ENCODE measurements around the gene USP21.
A peak's percentile ranks its signal among the peaks of the same experiment; 100 is the strongest.

The USP21 gene

DNA sequence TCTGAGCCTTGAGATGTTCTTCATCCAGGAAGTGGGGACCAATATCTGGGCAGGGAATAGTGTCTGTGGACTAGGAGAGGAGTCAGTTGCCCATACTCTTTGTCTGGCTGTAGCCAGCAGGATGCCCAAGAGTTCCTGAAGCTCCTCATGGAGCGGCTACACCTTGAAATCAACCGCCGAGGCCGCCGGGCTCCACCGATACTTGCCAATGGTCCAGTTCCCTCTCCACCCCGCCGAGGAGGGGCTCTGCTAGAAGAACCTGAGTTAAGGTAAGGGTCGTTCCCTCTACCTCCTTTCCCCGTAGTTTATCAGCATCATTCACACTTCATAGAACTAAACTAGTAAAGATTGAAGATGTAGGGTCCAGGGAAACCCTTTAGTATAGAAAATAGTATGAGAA lies 3.5 kb downstream of the USP21 start:
- Mint-ChIP-seq H3K9me3 (no peaks in the 10 kb centered on the region), H3K27ac (peak overlapping the region in 1 of 3 experiments; percentile 5), H3K4me3 (peak overlapping the region; percentile 29 to 92 (median 57)), H3K36me3 (ENCODE audit: low read depth) (peaks cover 50% of the 10 kb centered on the region), H3K27me3 (ENCODE audit: low read depth) (no peaks in the 10 kb centered on the region), H3K4me1 (peaks cover 60% of the 10 kb centered on the region)
- TF ChIP-seq, protein P1, sequence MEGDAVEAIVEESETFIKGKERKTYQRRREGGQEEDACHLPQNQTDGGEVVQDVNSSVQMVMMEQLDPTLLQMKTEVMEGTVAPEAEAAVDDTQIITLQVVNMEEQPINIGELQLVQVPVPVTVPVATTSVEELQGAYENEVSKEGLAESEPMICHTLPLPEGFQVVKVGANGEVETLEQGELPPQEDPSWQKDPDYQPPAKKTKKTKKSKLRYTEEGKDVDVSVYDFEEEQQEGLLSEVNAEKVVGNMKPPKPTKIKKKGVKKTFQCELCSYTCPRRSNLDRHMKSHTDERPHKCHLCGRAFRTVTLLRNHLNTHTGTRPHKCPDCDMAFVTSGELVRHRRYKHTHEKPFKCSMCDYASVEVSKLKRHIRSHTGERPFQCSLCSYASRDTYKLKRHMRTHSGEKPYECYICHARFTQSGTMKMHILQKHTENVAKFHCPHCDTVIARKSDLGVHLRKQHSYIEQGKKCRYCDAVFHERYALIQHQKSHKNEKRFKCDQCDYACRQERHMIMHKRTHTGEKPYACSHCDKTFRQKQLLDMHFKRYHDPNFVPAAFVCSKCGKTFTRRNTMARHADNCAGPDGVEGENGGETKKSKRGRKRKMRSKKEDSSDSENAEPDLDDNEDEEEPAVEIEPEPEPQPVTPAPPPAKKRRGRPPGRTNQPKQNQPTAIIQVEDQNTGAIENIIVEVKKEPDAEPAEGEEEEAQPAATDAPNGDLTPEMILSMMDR (IDR thresholded peaks at IDR 0.05; ENCODE audit: unreplicated experiment in 3 of 3): no peak

DNA sequence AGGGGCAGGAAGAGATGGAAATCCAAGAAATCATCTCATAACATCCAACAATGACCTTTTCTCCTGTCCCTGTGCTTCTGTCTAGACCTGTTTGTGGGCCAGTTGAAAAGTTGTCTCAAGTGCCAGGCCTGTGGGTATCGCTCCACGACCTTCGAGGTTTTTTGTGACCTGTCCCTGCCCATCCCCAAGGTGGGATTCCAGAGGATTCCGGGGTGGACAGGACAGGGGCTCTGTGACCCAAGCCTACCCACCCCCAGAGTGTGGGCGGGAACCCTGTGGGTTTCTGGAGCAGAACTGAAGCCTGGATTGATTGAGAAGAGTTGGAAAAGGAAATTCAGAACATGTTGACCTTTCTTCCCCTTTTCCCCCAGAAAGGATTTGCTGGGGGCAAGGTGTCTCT lies 4.5 kb downstream of the USP21 start:
- Mint-ChIP-seq H3K9me3 (no peaks in the 10 kb centered on the region), H3K27me3 (ENCODE audit: low read depth) (no peaks in the 10 kb centered on the region), H3K4me1 (peaks cover 55% of the 10 kb centered on the region), H3K27ac (peak overlapping the region; percentile 0 to 68 (median 5)), H3K36me3 (ENCODE audit: low read depth) (peaks cover 43% of the 10 kb centered on the region), H3K4me3 (peak overlapping the region; percentile 29 to 92 (median 45))
- TF ChIP-seq, protein P1 (IDR thresholded peaks at IDR 0.05; ENCODE audit: unreplicated experiment in 3 of 3): no peak

DNA sequence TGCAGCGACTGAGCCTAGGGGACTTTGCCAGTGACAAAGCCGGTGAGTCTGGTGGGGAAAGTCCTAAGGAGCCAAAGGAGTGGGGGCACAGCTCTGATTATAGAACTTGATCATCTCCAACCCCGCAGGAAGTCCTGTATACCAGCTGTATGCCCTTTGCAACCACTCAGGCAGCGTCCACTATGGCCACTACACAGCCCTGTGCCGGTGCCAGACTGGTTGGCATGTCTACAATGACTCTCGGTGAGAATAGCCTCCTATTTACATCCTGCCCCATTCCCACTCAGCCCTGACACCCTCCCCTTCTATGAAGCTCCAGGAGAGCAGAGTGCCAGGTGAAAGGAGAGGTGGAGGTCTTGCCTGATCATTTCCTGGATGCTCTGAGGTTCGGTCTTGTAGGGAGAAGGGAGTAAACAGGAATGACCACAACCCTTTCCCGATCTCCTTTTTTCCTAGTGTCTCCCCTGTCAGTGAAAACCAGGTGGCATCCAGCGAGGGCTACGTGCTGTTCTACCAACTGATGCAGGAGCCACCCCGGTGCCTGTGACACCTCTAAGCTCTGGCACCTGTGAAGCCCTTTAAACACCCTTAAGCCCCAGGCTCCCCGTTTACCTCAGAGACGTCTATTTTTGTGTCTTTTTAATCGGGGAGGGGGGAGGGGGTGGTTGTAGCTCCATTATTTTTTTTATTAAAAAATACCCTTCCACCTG lies 5.8 kb downstream of the USP21 start:
- peaks cover 47% of the 10 kb centered on the region for H3K4me1 Mint-ChIP-seq
- peak overlapping the region; percentile 40 to 93 (median 88) for H3K27ac Mint-ChIP-seq
- peaks cover 41% of the 10 kb centered on the region for H3K36me3 Mint-ChIP-seq (ENCODE audit: low read depth)
- no peaks in the 10 kb centered on the region for H3K27me3 Mint-ChIP-seq (ENCODE audit: low read depth)
- H3K9me3 Mint-ChIP-seq: no peaks in the 10 kb centered on the region
- TF ChIP-seq, protein P1 (IDR thresholded peaks at IDR 0.05; ENCODE audit: unreplicated experiment in 3 of 3): no peak
- H3K4me3 Mint-ChIP-seq: peak overlapping the region; percentile 64 to 88 (median 83)

DNA sequence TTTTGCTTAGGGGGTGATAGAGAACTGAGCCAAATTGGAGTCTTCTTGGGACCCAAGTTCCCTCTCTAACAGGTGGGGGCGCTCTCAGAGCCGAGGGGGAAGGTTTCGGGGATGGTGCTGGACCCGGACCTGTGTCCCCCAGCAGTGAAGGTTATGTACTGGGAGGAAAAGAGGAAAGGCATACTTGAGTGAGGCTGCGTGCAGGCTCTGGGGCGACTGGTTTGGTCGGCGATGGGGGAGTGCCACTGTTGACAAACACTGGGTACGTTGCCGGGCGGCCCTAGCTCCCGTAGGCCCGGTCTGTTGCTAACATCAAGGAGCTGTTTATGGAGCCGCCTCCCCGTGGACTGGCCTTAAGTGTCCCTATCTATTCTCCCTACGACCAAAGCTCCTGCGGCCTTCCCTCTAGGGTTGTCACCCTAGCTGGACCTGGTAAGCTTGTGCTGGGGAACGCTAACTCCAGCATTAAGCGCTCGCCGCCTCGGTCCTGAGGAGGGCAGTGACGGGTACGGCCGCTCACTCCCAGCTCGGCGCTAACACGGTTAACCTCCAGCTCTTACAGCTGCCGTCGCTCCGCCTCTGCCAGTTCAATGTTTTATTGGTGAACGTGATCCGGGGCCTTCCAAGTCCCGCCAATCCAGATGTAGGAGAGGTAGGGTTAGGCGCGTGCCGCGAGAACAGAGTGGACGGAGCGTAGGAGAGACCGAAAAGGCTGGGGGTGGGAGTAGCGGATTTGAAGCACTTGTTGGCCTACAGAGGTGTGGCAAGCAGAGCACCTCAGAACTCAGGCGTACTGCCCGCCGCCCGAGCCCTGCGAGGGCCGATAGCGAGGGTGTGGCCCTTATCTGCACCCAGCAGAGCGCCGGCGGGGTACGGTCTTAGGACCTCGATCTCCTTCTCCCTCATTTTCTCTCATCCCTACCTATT lies 6.7 kb downstream of the USP21 start, which contains the start of gene PPOX:
TSS of gene PPOX (plus strand) at position 685 of the 927 bp plus-strand sequence. CDS start 422 bp downstream, outside the sequence.
- Mint-ChIP-seq H3K9me3 (no peaks in the 10 kb centered on the region), H3K27me3 (ENCODE audit: low read depth) (no peaks in the 10 kb centered on the region), H3K36me3 (ENCODE audit: low read depth) (peaks cover 41% of the 10 kb centered on the region), H3K27ac (peak within 1 kb of the TSS; percentile 88 to 93 (median 90)), H3K4me1 (peaks cover 41% of the 10 kb centered on the region), H3K4me3 (peak within 1 kb of the TSS; percentile 83 to 94 (median 88))
- TF ChIP-seq, protein P1 (IDR thresholded peaks at IDR 0.05; ENCODE audit: unreplicated experiment in 3 of 3): peak; percentile 27 to 48 (median 46)

DNA sequence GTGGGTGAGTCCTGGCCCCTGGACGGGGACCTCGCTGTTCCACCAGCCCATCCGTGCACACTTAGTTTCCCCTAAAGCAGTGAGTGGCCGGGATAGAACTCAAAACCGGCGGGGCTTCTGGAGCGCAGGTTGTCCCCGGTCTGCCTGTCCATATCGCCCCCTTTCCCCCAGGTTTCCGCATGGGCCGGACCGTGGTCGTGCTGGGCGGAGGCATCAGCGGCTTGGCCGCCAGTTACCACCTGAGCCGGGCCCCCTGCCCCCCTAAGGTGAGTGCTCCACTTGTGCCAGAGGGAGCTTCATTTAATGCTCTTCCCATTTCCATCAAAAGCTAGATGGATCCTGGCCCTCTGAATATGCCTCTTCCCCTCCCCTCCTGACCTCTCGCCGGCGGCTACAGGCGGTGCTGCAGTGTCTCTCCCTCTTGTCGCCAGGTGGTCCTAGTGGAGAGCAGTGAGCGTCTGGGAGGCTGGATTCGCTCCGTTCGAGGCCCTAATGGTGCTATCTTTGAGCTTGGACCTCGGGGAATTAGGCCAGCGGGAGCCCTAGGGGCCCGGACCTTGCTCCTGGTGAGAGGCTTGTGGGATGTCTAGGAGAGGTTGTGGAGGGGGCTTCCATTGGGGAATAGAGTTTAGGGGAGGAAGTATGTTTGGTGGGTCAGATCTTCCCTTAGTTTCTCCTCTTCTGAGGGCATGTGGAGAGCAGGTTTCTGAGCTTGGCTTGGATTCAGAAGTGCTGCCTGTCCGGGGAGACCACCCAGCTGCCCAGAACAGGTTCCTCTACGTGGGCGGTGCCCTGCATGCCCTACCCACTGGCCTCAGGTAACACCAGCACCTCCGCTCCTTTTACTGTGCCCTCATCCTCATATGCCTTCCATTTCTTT lies 7.6 kb downstream of the USP21 start:
- Mint-ChIP-seq H3K27ac (peak overlapping the region; percentile 88 to 93 (median 90)), H3K4me3 (peak overlapping the region; percentile 83 to 94 (median 88)), H3K36me3 (ENCODE audit: low read depth) (peaks cover 42% of the 10 kb centered on the region), H3K27me3 (ENCODE audit: low read depth) (no peaks in the 10 kb centered on the region), H3K9me3 (no peaks in the 10 kb centered on the region), H3K4me1 (peaks cover 33% of the 10 kb centered on the region)
- TF ChIP-seq, protein P1 (IDR thresholded peaks at IDR 0.05; ENCODE audit: unreplicated experiment in 3 of 3): no peak
